Stomach (tissue), 9 donors: Measurements from ENCODE around the gene SLC6A8. TPM values are rescaled to one million over a fixed set of nuclear protein-coding genes. Genes with fewer than 3 reads are reported as not detected.

Experiments
- DNase-seq, 2 donors: peaks; one replicate each; pipeline versions ENCODE4 v3.0.0 to v3.0.0-alpha.2; 2013 to 2019
- H3K27ac ChIP-seq, 5 donors: fragments of 200-600 bp in 4 of 5; sonication (generic) in 4 of 5; one replicate each; pipeline ENCODE4 v1.5.1; 2013 to 2019; ENCODE audit warnings: mild to moderate bottlenecking in 1 of 5, moderate library complexity in 1 of 5
- H3K27me3 ChIP-seq, 3 donors: fragments of 200-600 bp; sonication (generic); one replicate each; pipeline ENCODE4 v1.5.1; 2017 to 2019; ENCODE audit warnings: mixed run types in 1 of 3
- H3K36me3 ChIP-seq, 4 donors: fragments of 200-600 bp; sonication (generic); 1 replicate in 3 of 4; 2 replicates in 1 of 4; pipeline ENCODE4 v1.5.1; 2016 to 2019
- H3K4me1 ChIP-seq, 4 donors: fragments of 200-600 bp; sonication (generic); one replicate each; pipeline ENCODE4 v1.5.1; 2016 to 2019
- H3K4me3 ChIP-seq, 4 donors: fragments of 200-600 bp; sonication (generic) in 3 of 4; one replicate each; pipeline ENCODE4 v1.5.1; 2016 to 2019; ENCODE audit warnings: mild to moderate bottlenecking in 1 of 4
- H3K9me3 ChIP-seq, 4 donors: fragments of 200-600 bp; sonication (generic); one replicate each; pipeline ENCODE4 v1.5.1; 2016 to 2019
- EP300 ChIP-seq: sonication (generic); formaldehyde crosslinking; IDR thresholded peaks from one replicate; pipeline ENCODE4 v1.6.1; 2017; ENCODE audit warnings: antibody characterized with exemption
- POLR2A ChIP-seq, 4 donors: fragments of 450-650 bp; IDR thresholded peaks; one replicate each; pipeline ENCODE4 v1.6.1; 2016; ENCODE audit warnings: antibody characterized with exemption in 4 of 4, control low read depth in 2 of 4, mild to moderate bottlenecking in 1 of 4, moderate library complexity in 1 of 4
- POLR2AphosphoS5 ChIP-seq, 3 donors: sonication (generic); formaldehyde crosslinking; IDR thresholded peaks; one replicate each; pipeline ENCODE4 v1.6.1; 2016; ENCODE audit warnings: antibody characterized with exemption in 3 of 3
- WGBS, 5 donors: extraction: QIAGEN DNeasy Blood & Tissue Kit in 3 of 5; methylation state at CpG; one replicate each; pipeline versions ENCODE4 v1.1.5 to v1.1.7; 2013 to 2018; 5-methylcytosine and 5-hydroxymethylcytosine counted together
- intact Hi-C: fragments of 100-400 bp; cut with DNase I; formaldehyde crosslinking; loops from one replicate; pipeline ENCODE4 v1.15.1; 2023; ENCODE audit warnings: low total_unique reads
- polyA plus RNA-seq, 3 donors: library from polyadenylated mRNA; stranded (reverse); fragments of 200-250 nt; gene quantifications; one replicate each; pipeline ENCODE4 v1.2.3, GENCODE V29; 2013
- total RNA-seq, 5 donors: library from RNA; depleted of rRNA; stranded (reverse); fragments of >200 nt; gene quantifications; one replicate each; pipeline versions ENCODE4 v1.1.0 to v1.2.3, GENCODE V29; 2014 to 2016
- TF ChIP-seq, protein P1 (sequence below), 7 experiments: fragments of 450-650 bp in 4 of 7; fragments of 200-600 bp in 3 of 7; sonication (generic) in 3 of 7; IDR thresholded peaks; one replicate each; pipeline ENCODE4 v1.5.1; 2016 to 2019; ENCODE audit warnings: antibody characterized with exemption in 7 of 7, control low read depth in 2 of 7, mild to moderate bottlenecking in 1 of 7
- donor health status: healthy with polysubstance abuse.
- donor health status: Bipolar disorder and iron deficiency.
- donor health status: healthy.

SLC6A8 gene
- total and polyA plus RNA-seq, 8 donors: 7.3 to 32.7 (median 18.9) TPM

GRCh38 chrX:153736071-153736820, 48.5 kb downstream of the SLC6A8 start:
- DNase-seq: no peak
- H3K36me3 ChIP-seq: peaks cover 0 to 55% (median 35%) of the 10 kb centered on the region in 4 donors
- intact Hi-C loops: no loop called here
- no peak for TF ChIP-seq POLR2A (IDR thresholded peaks at IDR 0.05)
- TF ChIP-seq EP300: no peak
- no peak for TF ChIP-seq POLR2AphosphoS5 (IDR thresholded peaks at IDR 0.05)
- TF ChIP-seq, protein P1, sequence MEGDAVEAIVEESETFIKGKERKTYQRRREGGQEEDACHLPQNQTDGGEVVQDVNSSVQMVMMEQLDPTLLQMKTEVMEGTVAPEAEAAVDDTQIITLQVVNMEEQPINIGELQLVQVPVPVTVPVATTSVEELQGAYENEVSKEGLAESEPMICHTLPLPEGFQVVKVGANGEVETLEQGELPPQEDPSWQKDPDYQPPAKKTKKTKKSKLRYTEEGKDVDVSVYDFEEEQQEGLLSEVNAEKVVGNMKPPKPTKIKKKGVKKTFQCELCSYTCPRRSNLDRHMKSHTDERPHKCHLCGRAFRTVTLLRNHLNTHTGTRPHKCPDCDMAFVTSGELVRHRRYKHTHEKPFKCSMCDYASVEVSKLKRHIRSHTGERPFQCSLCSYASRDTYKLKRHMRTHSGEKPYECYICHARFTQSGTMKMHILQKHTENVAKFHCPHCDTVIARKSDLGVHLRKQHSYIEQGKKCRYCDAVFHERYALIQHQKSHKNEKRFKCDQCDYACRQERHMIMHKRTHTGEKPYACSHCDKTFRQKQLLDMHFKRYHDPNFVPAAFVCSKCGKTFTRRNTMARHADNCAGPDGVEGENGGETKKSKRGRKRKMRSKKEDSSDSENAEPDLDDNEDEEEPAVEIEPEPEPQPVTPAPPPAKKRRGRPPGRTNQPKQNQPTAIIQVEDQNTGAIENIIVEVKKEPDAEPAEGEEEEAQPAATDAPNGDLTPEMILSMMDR (IDR thresholded peaks at IDR 0.05): no peak
- H3K9me3 ChIP-seq: peaks cover 0 to 21% (median 6%) of the 10 kb centered on the region in 4 donors
- H3K27ac ChIP-seq: no peak overlapping the region
- H3K4me3 ChIP-seq: no peak overlapping the region
- WGBS, 5 donors: 83 to 94% (median 90%) methylated on average over 8 to 30 of the region's 30 CpGs
- H3K4me1 ChIP-seq: no peaks in the 10 kb centered on the region
- H3K27me3 ChIP-seq: no peaks in the 10 kb centered on the region

DNA sequence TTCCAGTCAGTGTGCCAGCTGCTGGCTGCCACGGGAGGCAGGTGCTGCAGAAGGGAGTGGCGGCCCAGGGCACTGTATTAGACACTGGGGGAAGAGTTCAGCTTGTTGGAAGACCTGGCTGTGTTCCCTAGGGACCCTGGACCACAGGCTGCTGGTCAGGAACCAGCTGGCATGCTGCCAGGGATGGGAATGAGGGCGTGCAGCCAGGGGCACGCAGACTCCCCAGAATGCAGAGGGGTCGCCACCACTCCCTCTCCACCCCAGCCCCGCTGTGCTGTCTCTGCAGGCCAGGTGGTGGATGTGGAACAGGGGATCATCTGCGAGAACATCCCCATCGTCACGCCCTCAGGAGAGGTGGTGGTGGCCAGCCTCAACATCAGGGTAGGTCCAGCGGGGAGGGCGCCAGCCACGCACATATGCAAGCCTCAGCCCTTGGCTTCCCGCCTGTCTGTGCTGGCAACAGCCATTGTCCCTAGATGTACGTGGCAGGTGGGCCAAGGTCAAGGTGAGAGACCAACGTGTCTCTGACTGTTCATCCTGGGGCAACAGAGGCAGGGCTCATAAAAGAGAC, 49.2 kb downstream of the SLC6A8 start:
- TF ChIP-seq POLR2A (IDR thresholded peaks at IDR 0.05) (no peak), POLR2AphosphoS5 (IDR thresholded peaks at IDR 0.05) (no peak), EP300 (no peak)
- TF ChIP-seq, protein P1 (IDR thresholded peaks at IDR 0.05): no peak
- Histone ChIP-seq H3K27ac (no peak overlapping the region), H3K4me3 (no peak overlapping the region), H3K4me1 (no peaks in the 10 kb centered on the region), H3K36me3 (peaks cover 0 to 53% (median 33%) of the 10 kb centered on the region in 4 donors), H3K9me3 (peaks cover 0 to 14% (median 4%) of the 10 kb centered on the region in 4 donors), H3K27me3 (no peaks in the 10 kb centered on the region)
- no peak for DNase-seq
- 68 to 92% (median 81%) methylated on average over 7 to 15 of the region's 15 CpGs for WGBS, 5 donors
- intact Hi-C loops: no loop called here

- H3K4me1 ChIP-seq: peaks cover 0 to 4% (median under 1%) of the 10 kb centered on the region in 4 donors
- no peak for DNase-seq
- intact Hi-C loops: no loop called here
- H3K36me3 ChIP-seq: peaks cover 0 to 45% (median 30%) of the 10 kb centered on the region in 4 donors
- no peaks in the 10 kb centered on the region for H3K27me3 ChIP-seq
- H3K4me3 ChIP-seq: no peak overlapping the region
- WGBS, 5 donors: 90 to 100% (median 95%) methylated on average over 4 to 27 of the region's 27 CpGs
- TF ChIP-seq POLR2A (IDR thresholded peaks at IDR 0.05) (no peak), POLR2AphosphoS5 (IDR thresholded peaks at IDR 0.05) (no peak), EP300 (no peak)
- TF ChIP-seq, protein P1 (IDR thresholded peaks at IDR 0.05): no peak
- H3K9me3 ChIP-seq: peaks cover 0 to 6% (median 0%) of the 10 kb centered on the region in 4 donors
- no peak overlapping the region for H3K27ac ChIP-seq
Observed at GRCh38 chrX:153738056-153738605, 50.4 kb downstream of the SLC6A8 start.

DNA sequence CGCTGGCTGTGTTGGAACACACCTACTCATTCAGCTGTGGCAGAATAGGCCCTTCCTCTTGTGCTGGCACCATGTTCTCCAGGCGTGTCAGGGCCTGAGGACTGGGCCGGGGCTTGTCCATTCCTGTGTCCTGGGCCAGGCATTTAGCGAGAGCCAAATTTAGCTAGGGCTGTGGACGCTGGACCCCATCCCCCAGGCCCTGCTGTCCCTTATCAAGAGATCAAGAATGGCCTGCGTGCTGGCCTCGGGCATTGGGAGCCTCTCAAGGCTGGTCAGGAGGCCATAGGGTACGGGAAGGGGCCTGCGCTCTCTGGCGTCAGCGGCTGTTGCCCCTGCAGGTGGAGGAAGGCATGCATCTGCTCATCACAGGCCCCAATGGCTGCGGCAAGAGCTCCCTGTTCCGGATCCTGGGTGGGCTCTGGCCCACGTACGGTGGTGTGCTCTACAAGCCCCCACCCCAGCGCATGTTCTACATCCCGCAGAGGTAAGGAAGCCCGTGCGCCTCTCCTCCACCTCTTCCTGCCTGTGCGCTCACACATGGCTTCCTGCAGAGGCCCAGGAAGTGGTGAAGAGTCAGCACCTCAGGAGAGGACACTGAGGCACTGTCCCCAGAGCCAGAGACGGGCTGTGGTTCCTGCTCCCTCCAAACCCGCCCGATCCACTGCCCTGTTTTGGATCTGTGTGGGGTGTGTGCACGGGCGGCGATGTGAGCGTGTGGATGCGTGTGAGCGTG, 52.2 kb downstream of the SLC6A8 start:
- 87 to 91% (median 88%) methylated on average over 23 to 29 of the region's 29 CpGs for WGBS, 5 donors
- peaks cover 4 to 15% (median 9%) of the 10 kb centered on the region in 4 donors for H3K4me1 ChIP-seq
- no peak for DNase-seq
- no peak overlapping the region for H3K4me3 ChIP-seq
- peaks cover 0 to 4% (median 0%) of the 10 kb centered on the region in 4 donors for H3K9me3 ChIP-seq
- H3K27ac ChIP-seq: no peak overlapping the region
- intact Hi-C loops: no loop called here
- peaks cover 0 to 45% (median 30%) of the 10 kb centered on the region in 4 donors for H3K36me3 ChIP-seq
- TF ChIP-seq POLR2A (IDR thresholded peaks at IDR 0.05): no peak
- no peak for TF ChIP-seq EP300
- TF ChIP-seq, protein P1 (IDR thresholded peaks at IDR 0.05): no peak
- no peak for TF ChIP-seq POLR2AphosphoS5 (IDR thresholded peaks at IDR 0.05)
- no peaks in the 10 kb centered on the region for H3K27me3 ChIP-seq
